Central memory CD8-positive, alpha-beta T cell (primary cell): ENCODE measurements around the gene LRMDA.

Experiments used
- ATAC-seq: fragments of 150-1000 bp; cut with Tn5 transposase; replicated peaks from 2 replicates; pipeline ENCODE4 v1.10.0; 2022; ENCODE audit warnings: mild to moderate bottlenecking, moderate FRiP score, moderate number of reproducible peaks; ENCODE audit not compliant: poor library complexity, severe bottlenecking; ENCODE audit errors: extremely low read depth
- DNase-seq, 2 donors: peaks; one replicate each; pipeline ENCODE4 v3.0.0; 2021; ENCODE audit warnings: low spot score in 2 of 2
- H3K27ac Mint-ChIP-seq: one replicate; pipeline ENCODE4 v1.8.0; 2022; ENCODE audit warnings: low read depth, mild to moderate bottlenecking, moderate library complexity, mixed read lengths
- H3K27me3 Mint-ChIP-seq: one replicate; pipeline ENCODE4 v1.8.0; 2022; ENCODE audit warnings: mixed read lengths
- H3K36me3 Mint-ChIP-seq: one replicate; pipeline ENCODE4 v1.8.0; 2022; ENCODE audit warnings: mild to moderate bottlenecking, moderate library complexity, mixed read lengths; ENCODE audit not compliant: insufficient read depth
- H3K4me1 Mint-ChIP-seq: one replicate; pipeline ENCODE4 v1.8.0; 2022; ENCODE audit warnings: mixed read lengths
- H3K4me3 Mint-ChIP-seq: one replicate; pipeline ENCODE4 v1.8.0; 2022; ENCODE audit warnings: mild to moderate bottlenecking, moderate library complexity, mixed read lengths
- H3K9me3 Mint-ChIP-seq: one replicate; pipeline ENCODE4 v1.8.0; 2022; ENCODE audit warnings: mixed read lengths

The LRMDA gene

GRCh38 chr10:75723319-75723980 lies 292.0 kb downstream of the LRMDA start:
- H3K4me3 Mint-ChIP-seq, result no peak overlapping the region
- no peaks in the 10 kb centered on the region for H3K9me3 Mint-ChIP-seq

GRCh38 chr10:75724047-75724446 lies 292.6 kb downstream of the LRMDA start:
- DNase-seq, result no peak
- H3K4me1 Mint-ChIP-seq, result no peaks in the 10 kb centered on the region
- no peak overlapping the region for H3K4me3 Mint-ChIP-seq
- H3K36me3 Mint-ChIP-seq, result no peaks in the 10 kb centered on the region
- ATAC-seq, result no peak
- H3K27ac Mint-ChIP-seq, result no peak overlapping the region
- peaks cover 10% of the 10 kb centered on the region for H3K27me3 Mint-ChIP-seq
- H3K9me3 Mint-ChIP-seq, result no peaks in the 10 kb centered on the region

More at GRCh38 chr10:75723319-75723980, 292.0 kb downstream of the LRMDA start:
- Mint-ChIP-seq H3K27me3 (peaks cover 10% of the 10 kb centered on the region), H3K36me3 (no peaks in the 10 kb centered on the region), H3K27ac (no peak overlapping the region), H3K4me1 (no peaks in the 10 kb centered on the region)
- DNase-seq (no peak), ATAC-seq (no peak)

- no peaks in the 10 kb centered on the region for H3K36me3 Mint-ChIP-seq
- H3K27ac Mint-ChIP-seq, result no peak overlapping the region
- no peaks in the 10 kb centered on the region for H3K4me1 Mint-ChIP-seq
- no peaks in the 10 kb centered on the region for H3K9me3 Mint-ChIP-seq
- no peak for DNase-seq
- peaks cover 10% of the 10 kb centered on the region for H3K27me3 Mint-ChIP-seq
- no peak overlapping the region for H3K4me3 Mint-ChIP-seq
- no peak for ATAC-seq
Observed at GRCh38 chr10:75726522-75727483, 295.4 kb downstream of the LRMDA start.

GRCh38 chr10:75730847-75731246 lies 299.4 kb downstream of the LRMDA start:
- Mint-ChIP-seq H3K27me3 (peaks cover 7% of the 10 kb centered on the region), H3K4me1 (no peaks in the 10 kb centered on the region), H3K9me3 (no peaks in the 10 kb centered on the region), H3K27ac (no peak overlapping the region), H3K36me3 (no peaks in the 10 kb centered on the region), H3K4me3 (no peak overlapping the region)
- ATAC-seq (no peak), DNase-seq (no peak)

GRCh38 chr10:75733135-75733890 lies 301.9 kb downstream of the LRMDA start:
- H3K27ac Mint-ChIP-seq, result no peak overlapping the region
- no peaks in the 10 kb centered on the region for H3K9me3 Mint-ChIP-seq
- DNase-seq (no peak), ATAC-seq (no peak)
- H3K36me3 Mint-ChIP-seq, result no peaks in the 10 kb centered on the region
- H3K27me3 Mint-ChIP-seq, result peaks cover 12% of the 10 kb centered on the region
- H3K4me1 Mint-ChIP-seq, result no peaks in the 10 kb centered on the region
- H3K4me3 Mint-ChIP-seq, result no peak overlapping the region

GRCh38 chr10:75736151-75736640 lies 304.8 kb downstream of the LRMDA start:
- no peak overlapping the region for H3K4me3 Mint-ChIP-seq
- no peaks in the 10 kb centered on the region for H3K36me3 Mint-ChIP-seq
- H3K27me3 Mint-ChIP-seq, result peaks cover 12% of the 10 kb centered on the region
- no peaks in the 10 kb centered on the region for H3K4me1 Mint-ChIP-seq
- H3K27ac Mint-ChIP-seq, result no peak overlapping the region
- DNase-seq (no peak), ATAC-seq (no peak)
- no peaks in the 10 kb centered on the region for H3K9me3 Mint-ChIP-seq

GRCh38 chr10:75736889-75737579 lies 305.6 kb downstream of the LRMDA start:
- Mint-ChIP-seq H3K4me1 (no peaks in the 10 kb centered on the region), H3K27ac (no peak overlapping the region), H3K4me3 (no peak overlapping the region), H3K9me3 (peaks cover 3% of the 10 kb centered on the region), H3K36me3 (no peaks in the 10 kb centered on the region), H3K27me3 (peaks cover 18% of the 10 kb centered on the region)
- no peak for DNase-seq
- no peak for ATAC-seq

- H3K4me1 Mint-ChIP-seq, result no peaks in the 10 kb centered on the region
- ATAC-seq (no peak), DNase-seq (no peak)
- peaks cover 6% of the 10 kb centered on the region for H3K9me3 Mint-ChIP-seq
- peaks cover 23% of the 10 kb centered on the region for H3K27me3 Mint-ChIP-seq
- no peak overlapping the region for H3K27ac Mint-ChIP-seq
- H3K36me3 Mint-ChIP-seq, result peaks cover 2% of the 10 kb centered on the region
- H3K4me3 Mint-ChIP-seq, result no peak overlapping the region
Observed at GRCh38 chr10:75737580-75737949, 306.1 kb downstream of the LRMDA start.

- Mint-ChIP-seq H3K9me3 (peaks cover 6% of the 10 kb centered on the region), H3K4me1 (no peaks in the 10 kb centered on the region), H3K36me3 (peaks cover 2% of the 10 kb centered on the region), H3K27me3 (peaks cover 31% of the 10 kb centered on the region), H3K4me3 (no peak overlapping the region), H3K27ac (no peak overlapping the region)
- DNase-seq, result no peak
- no peak for ATAC-seq
Observed at GRCh38 chr10:75738924-75739323, 307.5 kb downstream of the LRMDA start.

GRCh38 chr10:75739414-75740143 lies 308.2 kb downstream of the LRMDA start:
- no peak overlapping the region for H3K4me3 Mint-ChIP-seq
- peaks cover 6% of the 10 kb centered on the region for H3K9me3 Mint-ChIP-seq
- ATAC-seq, result no peak
- H3K36me3 Mint-ChIP-seq, result peaks cover 2% of the 10 kb centered on the region
- no peaks in the 10 kb centered on the region for H3K4me1 Mint-ChIP-seq
- no peak overlapping the region for H3K27ac Mint-ChIP-seq
- no peak for DNase-seq
- peaks cover 31% of the 10 kb centered on the region for H3K27me3 Mint-ChIP-seq

- peaks cover 2% of the 10 kb centered on the region for H3K36me3 Mint-ChIP-seq
- peaks cover 6% of the 10 kb centered on the region for H3K9me3 Mint-ChIP-seq
- H3K27ac Mint-ChIP-seq, result no peak overlapping the region
- H3K27me3 Mint-ChIP-seq, result peaks cover 31% of the 10 kb centered on the region
- no peaks in the 10 kb centered on the region for H3K4me1 Mint-ChIP-seq
- no peak overlapping the region for H3K4me3 Mint-ChIP-seq
- ATAC-seq (no peak), DNase-seq (no peak)
Observed at GRCh38 chr10:75740541-75740940, 309.1 kb downstream of the LRMDA start.
